GM18502 (cell line): ENCODE measurements around the gene MAP2K4.
"Not testable (repeated sequence)": the region's sequence is repeated elsewhere in the genome, so short reads cannot be mapped to it uniquely, and the experiment has no call there.

Experiments used
- ATAC-seq: cut with Tn5 transposase; IDR thresholded peaks from one replicate; pipeline ENCODE4 v1.9.1; 2021; ENCODE audit warnings: mild to moderate bottlenecking; ENCODE audit not compliant: unreplicated experiment, poor library complexity

MAP2K4 gene

DNA sequence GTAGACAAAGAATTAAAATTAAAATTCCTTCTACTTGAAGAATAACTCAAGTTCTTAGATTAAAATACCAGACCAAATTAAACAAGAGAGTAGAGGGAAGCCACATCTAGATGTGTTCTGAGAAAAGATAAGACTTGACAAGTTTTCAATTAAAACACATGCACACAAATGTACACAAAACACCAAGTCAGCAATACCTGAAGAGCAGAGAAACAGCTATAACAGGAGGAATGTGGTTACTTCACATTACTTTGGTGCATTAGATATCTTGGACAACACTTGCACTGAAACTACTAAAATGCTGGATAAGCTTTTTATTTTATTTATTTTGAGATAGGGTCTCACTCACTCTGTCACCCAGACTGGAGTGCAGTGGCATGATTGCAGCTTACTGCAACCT lies 113.9 kb downstream of the MAP2K4 start:
- ATAC-seq, result no peak

DNA sequence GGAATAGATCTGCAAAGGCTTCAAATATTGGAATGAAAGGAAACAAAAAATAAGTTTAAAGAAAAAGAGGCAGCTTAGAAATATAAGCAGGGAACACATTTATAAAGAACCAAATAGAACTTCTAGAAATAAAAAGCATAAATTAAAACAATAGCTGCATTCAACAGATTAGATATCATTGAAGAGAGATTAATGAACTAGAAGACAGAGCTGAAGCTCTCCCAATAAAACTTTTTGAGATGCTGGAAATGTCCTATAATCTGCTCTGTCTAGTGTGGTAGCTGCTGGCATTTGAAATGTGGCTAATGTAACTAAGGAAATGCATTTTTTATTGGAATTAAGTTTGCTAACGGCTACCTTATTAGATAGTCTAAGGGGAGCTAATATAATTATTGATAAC lies 115.6 kb downstream of the MAP2K4 start:
- ATAC-seq, result no peak

DNA sequence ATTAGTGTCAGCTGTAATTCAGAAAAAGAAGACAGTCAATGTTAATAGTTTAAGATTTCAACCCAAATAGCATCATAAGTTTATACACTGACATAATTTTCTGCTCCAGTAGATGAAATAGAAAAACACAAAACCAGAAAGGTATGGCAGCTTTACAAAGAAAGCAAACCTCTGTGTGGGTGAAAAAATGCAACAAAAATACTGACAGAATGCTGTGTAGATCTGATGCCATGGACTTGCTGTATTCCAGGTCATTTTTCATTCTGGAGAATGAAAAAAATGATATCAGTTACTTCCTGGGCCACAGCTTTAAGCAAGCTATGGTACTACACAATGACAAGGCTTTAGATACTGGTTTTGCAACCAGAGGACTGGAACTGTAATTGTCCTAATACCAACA lies 116.0 kb downstream of the MAP2K4 start:
- ATAC-seq, result no peak

DNA sequence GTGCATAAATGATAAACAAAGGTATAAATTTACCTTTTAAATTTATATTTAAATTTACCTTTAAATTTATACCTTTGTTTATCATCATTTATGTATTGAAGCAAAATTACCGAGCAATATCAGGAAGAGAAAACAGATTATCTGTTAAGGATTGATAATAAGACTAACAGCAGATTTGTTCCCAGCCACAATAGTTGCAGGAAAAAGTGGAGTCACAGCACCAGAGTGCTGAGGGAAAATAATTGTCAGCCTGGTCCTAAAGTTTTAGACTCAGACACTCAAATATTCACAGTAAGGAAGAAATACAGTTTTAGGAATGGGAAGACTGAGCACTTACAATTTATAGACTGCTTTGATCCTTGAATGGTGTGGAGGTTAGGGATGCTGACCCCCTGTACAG lies 117.2 kb downstream of the MAP2K4 start:
- no peak for ATAC-seq

DNA sequence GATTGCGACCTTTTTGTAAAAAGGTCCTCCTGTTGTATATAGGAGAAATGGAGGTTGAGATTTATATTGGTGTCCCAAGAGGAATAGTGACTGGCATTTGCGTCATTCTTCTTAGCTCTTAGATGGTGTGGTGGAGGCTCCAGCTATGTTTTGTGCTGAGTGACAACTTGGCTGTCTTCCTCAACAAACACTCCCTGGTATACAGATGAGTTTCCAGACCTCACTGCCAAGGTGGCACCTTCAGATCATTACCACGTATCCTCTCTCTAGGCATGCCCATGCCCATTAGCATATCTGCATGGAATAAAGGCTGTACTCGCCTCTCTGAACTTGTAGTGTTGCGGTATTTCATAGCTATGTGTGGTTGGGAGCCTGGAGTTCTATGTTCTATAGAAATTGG lies 120.0 kb downstream of the MAP2K4 start:
- ATAC-seq, result no peak

DNA sequence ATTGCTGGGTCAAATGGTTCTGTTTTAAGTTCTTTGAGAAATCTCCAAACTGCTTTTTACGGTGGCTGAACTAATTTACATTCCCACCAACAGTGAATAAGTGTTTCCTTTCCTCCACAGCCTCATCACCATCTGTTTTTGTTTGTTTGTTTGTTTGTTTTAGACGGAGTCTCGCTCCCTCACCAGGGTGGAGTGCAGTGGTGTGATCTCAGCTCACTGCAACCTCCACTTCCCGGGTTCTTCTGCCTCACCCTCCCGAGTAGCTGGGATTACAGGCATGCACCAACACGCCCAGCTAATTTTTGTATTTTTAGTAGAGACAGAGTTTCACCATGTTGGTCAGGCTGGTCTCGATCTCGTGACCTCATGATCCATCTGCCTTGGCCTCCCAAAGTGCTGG lies 141.5 kb downstream of the MAP2K4 start:
- not testable (repeated sequence) for ATAC-seq

DNA sequence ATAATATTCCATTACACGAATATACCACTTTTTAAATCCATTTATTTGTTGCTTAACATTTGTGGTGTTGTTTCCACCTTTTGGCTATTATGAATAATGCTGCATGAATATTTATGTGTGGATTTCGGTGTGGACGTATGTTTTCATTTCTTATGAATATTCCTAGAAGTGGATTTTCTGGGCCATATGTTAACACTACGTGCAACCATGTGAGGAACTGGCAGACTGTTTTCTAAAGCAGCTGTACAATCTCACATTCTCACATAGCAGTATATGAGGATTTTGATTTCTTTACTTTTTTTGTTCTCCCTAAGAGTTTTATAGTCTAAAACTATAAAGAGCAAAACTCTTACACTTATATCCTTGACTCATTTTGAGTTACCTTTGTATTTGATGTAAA lies 143.4 kb downstream of the MAP2K4 start:
- no peak for ATAC-seq

DNA sequence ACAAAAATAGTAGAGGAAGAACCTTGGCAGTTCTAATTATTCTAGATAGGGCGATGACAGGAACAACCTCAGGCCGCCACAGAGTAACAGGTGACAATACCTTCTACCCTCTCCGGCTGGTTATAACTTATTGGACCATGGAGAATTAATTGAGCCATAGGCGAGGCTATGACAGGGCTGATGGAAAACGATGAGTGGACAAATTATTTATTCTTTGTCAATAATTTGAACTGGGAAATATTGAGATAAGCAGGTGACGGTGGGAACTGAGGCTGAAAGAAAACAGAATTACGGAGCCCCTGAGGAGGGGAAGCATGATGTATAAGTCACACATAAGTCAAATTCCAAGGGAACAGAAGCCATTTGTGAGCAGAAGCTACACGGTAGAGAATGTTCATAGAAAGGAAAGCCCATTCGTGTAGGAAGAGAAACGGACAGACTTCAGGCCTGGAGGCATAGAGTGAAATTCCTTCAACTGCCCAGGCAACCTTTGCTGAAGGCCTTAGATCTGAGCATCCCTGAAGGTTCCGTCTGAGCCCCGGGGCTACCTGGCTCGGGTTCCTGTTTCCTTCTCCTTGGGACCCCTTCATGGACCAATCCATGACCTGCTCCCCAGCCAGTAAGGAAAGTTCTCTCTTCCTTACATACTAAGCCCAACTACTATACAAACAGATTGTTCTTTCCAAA lies 158.1 kb downstream of the MAP2K4 start:
- no peak for ATAC-seq

DNA sequence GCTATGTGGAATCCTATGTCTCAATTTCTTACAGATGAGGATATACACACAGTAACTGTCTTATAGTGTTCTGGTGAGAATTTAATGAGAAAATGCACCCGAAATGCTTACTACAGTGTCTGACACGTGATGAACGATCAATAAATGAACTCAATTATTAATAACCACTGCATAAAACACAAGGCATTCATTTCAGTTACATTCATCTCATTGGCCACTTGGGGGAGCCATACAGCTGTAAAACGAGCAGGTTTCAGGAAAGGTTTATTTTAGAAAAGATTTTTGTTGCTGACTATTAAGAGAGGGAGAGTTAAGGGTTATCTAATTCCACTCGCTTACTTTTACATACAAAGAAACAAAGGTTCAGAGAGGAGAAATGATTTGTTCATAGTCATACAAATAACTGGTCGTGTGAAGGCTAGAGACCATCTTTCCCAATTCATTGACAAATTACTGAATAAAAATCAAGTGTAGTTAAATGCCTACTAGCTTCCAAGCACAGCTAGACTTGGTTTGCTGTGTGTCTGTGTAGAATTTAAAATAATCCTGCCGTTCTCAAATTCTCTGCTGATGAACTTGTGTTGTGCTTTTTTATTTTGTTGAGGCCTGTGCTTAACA lies 160.1 kb downstream of the MAP2K4 start:
- ATAC-seq, result no peak

DNA sequence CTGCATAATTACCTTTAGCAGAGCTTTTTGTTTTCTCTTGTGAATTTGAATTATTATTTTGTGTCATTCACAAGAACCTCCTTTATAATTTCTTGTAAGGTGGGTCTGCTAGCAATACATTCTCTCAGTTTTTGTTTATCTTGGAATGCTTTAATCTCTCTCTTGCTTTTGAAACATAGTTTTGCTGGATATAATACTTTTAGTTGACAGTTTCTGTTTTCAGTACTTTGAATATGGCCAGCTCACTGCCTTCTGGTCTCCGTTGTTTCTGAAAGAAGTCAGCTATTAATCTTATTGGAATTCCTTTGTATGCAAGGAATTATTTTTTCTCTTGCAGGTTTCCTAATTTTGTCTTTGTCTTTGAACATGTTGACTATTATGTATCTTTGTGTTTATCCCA lies 167.0 kb downstream of the MAP2K4 start:
- ATAC-seq, result no peak

DNA sequence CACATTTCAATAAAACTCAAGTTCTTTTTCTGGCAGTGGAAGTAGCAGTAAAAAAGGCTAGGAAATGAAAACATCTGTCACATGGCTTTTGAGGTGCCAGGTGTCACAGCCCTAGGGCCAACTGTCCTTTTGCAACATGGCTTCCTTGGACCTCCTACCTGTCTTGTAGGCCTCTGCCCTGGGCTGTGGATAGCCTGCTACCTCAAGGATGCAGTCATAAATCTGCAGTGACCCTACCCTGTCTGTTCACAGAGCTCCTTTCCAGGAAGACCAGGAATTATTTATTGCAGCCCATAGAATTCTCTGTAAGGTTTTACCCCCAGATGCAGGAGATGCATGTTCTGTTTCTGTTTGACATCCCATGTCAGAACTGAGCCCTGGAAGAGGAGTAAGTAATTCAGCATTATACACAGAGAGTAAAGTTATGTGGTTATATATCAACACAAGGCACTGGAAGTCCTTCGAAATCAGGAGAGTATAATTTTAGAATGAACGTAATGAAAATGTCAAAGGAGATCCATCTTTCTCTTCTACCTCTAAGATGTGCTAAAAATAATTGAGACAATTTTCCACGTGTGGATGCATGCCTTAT lies 172.6 kb downstream of the MAP2K4 start:
- ATAC-seq, result no peak
